Astrocyte of the spinal cord (primary cell): ENCODE measurements around the gene ZC3H13.

ENCODE experiments used
- DNase-seq: peaks from one replicate; pipeline ENCODE4 v3.0.0; 2011; ENCODE audit warnings: low read depth, low spot score
- H3K4me3 ChIP-seq: 2 replicates; pipeline ENCODE4 v1.5.1; 2011; ENCODE audit warnings: low read depth, mild to moderate bottlenecking, low read length, moderate library complexity
- in situ Hi-C: cut with HindIII; loops from 2 replicates; pipeline ENCODE4 v1.10.0; 2017; ENCODE audit warnings: low sequenced_read_pairs
- TF ChIP-seq, protein P1 (sequence below): IDR thresholded peaks from 2 replicates; pipeline ENCODE4 v1.5.1; 2012; ENCODE audit warnings: low read depth, mild to moderate bottlenecking, low read length, inconsistent platforms

ZC3H13 gene

DNA sequence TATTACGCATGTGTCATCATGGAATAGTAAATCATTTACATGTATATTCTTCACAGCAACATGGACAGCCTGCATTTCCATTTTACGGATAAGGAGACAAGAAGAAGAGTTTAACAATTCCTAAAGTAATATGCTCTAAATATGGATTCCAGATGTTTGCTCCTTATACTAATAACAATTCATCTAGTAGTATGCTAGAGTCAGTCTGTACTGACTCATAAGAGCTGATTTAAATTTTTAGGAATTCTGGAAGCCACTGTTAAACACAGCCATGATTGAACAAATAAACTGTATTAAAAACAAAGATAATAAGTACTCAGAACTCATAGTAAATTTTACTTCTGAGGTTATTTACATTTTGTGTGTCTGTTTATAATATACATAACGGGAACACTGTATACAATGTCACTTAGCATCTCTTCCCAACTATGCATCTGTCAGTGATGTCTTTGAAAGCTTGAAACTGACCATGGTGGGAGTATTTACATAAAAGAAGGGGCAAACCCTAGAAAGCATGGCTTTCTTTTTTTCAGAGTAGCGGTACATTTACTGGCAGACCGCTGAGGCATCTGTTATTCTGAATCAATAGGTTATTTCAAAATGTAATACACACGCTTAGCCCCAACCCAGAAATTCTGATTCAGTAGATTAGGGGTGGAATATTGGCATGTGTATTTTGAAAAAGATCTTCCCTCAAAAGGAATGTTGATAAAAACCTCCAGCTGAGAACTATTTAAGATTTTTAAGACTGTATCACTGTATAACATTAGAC lies 12.9 kb downstream of the ZC3H13 start:
- TF ChIP-seq, protein P1, sequence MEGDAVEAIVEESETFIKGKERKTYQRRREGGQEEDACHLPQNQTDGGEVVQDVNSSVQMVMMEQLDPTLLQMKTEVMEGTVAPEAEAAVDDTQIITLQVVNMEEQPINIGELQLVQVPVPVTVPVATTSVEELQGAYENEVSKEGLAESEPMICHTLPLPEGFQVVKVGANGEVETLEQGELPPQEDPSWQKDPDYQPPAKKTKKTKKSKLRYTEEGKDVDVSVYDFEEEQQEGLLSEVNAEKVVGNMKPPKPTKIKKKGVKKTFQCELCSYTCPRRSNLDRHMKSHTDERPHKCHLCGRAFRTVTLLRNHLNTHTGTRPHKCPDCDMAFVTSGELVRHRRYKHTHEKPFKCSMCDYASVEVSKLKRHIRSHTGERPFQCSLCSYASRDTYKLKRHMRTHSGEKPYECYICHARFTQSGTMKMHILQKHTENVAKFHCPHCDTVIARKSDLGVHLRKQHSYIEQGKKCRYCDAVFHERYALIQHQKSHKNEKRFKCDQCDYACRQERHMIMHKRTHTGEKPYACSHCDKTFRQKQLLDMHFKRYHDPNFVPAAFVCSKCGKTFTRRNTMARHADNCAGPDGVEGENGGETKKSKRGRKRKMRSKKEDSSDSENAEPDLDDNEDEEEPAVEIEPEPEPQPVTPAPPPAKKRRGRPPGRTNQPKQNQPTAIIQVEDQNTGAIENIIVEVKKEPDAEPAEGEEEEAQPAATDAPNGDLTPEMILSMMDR: no peak
- no peak overlapping the region for H3K4me3 ChIP-seq
- DNase-seq: no peak
- in situ Hi-C loops: no loop called here

DNA sequence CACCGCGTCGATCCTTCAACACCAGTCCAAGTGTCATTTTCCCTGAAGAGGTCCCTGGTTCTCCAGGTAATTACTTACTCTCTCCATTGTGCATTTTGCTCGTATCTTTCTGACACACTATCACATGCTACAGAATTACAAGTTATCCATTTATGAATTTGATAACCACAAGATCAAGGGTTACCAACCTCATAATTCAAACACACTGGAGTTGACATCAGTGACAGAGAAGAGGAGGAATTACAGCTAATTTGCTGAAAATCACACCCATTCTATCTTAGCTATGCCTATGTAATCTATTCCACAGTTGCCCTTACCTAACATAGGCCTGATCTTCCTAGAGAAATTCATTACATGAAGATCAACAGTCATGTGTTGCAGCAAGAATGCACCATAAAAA lies 14.2 kb downstream of the ZC3H13 start:
- TF ChIP-seq, protein P1: no peak
- DNase-seq: no peak
- H3K4me3 ChIP-seq: no peak overlapping the region
- in situ Hi-C loops: no loop called here

DNA sequence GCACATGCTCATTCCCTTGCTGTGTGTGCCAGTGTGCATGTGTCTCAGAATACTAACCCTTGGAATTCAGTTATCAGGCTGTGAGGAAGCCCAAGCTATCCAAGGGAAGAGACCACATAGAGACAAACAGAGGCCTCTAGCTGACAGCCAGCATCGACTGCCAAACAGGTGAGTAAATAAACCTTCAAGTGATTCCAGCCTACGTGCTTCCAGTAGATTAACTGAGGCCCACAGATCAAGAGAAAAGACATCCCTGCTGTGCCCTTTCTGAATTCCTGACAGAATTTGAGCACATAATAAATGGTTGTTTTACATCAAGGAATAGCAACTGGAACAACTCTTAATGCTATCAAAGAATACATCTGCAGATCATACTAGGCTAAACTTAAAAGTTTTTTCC lies 17.5 kb downstream of the ZC3H13 start:
- in situ Hi-C loops: no loop called here
- no peak for DNase-seq
- TF ChIP-seq, protein P1: no peak
- H3K4me3 ChIP-seq: no peak overlapping the region

DNA sequence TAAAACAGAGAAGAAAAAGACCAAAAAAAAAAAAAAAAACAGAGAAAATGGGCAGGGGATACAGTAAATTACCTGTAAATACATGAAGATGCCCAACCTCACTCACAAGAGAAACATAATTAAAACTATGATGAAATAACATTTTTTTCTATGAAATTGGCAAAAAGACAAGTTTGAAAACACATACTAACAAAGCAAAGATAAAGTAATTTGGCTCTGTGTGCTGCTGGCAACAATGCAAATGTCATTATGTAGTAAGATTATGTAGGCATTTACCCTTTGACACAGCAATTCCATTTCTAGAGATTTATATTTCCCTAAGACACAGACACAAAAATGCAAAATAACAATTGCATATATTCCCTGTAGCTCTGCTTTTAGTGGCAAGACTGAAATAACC lies 20.2 kb downstream of the ZC3H13 start:
- TF ChIP-seq, protein P1: no peak
- in situ Hi-C loops: no loop called here
- no peak overlapping the region for H3K4me3 ChIP-seq
- no peak for DNase-seq

DNA sequence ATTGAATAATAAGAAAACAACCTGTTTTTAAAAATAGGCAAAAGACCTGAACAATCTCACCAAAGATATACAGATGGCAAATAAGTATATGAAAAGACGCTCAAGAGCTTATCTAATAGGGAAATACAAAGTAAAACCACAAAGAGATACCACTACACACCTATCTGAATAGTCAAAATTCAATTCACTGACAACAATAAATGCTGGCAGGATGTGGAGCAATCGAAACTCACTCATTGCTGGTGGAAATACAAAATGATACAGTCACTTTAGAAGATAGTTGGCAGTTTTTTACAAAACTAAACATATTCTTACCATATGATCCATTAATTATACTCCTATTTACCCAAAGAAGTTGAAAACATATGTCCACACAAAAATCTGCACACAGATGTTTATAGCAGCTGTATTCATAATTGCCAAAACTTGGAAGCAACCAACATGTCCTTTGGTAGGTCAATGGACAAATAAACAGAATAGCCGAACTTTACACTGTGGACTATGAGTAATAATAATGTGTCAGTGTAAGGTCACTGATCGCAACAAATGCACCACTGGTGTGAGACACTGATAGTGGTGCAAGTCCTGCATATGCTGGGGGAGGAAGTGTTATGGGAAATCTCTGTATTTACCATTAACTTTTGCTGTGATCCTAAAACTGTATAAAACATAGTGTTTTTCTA lies 20.8 kb downstream of the ZC3H13 start:
- DNase-seq: no peak
- TF ChIP-seq, protein P1: no peak
- H3K4me3 ChIP-seq: no peak overlapping the region
- in situ Hi-C loops: no loop called here

DNA sequence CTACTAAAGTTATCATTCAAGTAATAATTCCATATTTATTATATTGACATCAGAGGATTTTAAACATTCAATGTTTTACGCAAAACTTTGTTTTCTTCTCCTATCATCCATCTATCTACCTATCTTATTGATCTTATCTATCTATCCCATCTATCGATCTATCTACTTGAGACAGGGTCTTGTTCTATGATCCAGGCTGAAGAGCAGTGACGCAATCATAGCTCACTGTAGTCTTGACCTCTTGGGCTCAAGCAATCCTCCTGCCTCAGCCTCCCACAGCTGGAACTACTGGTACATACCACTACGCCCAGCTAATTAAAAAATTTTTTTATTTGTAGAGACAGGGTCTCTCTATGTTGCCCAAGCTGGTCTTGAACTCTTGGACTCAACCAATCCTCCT lies 27.4 kb downstream of the ZC3H13 start:
- no peak overlapping the region for H3K4me3 ChIP-seq
- DNase-seq: no peak
- in situ Hi-C loops: no loop called here
- TF ChIP-seq, protein P1: no peak
